ENCODE measurements around the gene ARHGAP26.
"Not testable (repeated sequence)": the region's sequence is repeated elsewhere in the genome, so short reads cannot be mapped to it uniquely, and the experiment has no call there.

Gene ARHGAP26

GRCh38 chr5:142982821-142983200 lies 212.6 kb downstream of the ARHGAP26 start:
- no peak for DNase-seq (ENCODE audit: low read depth)

- no peak for DNase-seq (ENCODE audit: low read depth)
Measured at GRCh38 chr5:142984011-142984410, 213.8 kb downstream of the ARHGAP26 start.

- DNase-seq (ENCODE audit: low read depth): no peak
Measured at GRCh38 chr5:142984525-142984924, 214.3 kb downstream of the ARHGAP26 start.

- DNase-seq (ENCODE audit: low read depth): not testable (repeated sequence)
Measured at GRCh38 chr5:142989270-142989669, 219.1 kb downstream of the ARHGAP26 start.

- not testable (repeated sequence) for DNase-seq (ENCODE audit: low read depth)
Measured at GRCh38 chr5:142990073-142990472, 219.9 kb downstream of the ARHGAP26 start.

- DNase-seq (ENCODE audit: low read depth): no peak
Measured at GRCh38 chr5:142994218-142994617, 224.0 kb downstream of the ARHGAP26 start.

GRCh38 chr5:142995621-142996020 lies 225.4 kb downstream of the ARHGAP26 start:
- DNase-seq (ENCODE audit: low read depth): not testable (repeated sequence)

- no peak for DNase-seq (ENCODE audit: low read depth)
Measured at GRCh38 chr5:142997591-142997990, 227.4 kb downstream of the ARHGAP26 start.

GRCh38 chr5:142998316-142999020 lies 228.3 kb downstream of the ARHGAP26 start:
- no peak for DNase-seq (ENCODE audit: low read depth)

- DNase-seq (ENCODE audit: low read depth): not testable (repeated sequence)
Measured at GRCh38 chr5:143000551-143000950, 230.4 kb downstream of the ARHGAP26 start.

- DNase-seq (ENCODE audit: low read depth): no peak
Measured at GRCh38 chr5:143001764-143002351, 231.7 kb downstream of the ARHGAP26 start.

- DNase-seq (ENCODE audit: low read depth): peak; percentile 91
Measured at GRCh38 chr5:143002459-143003327, 232.5 kb downstream of the ARHGAP26 start.

- no peak for DNase-seq (ENCODE audit: low read depth)
Measured at GRCh38 chr5:143003328-143003636, 233.1 kb downstream of the ARHGAP26 start.

GRCh38 chr5:143004361-143005145 lies 234.4 kb downstream of the ARHGAP26 start:
- DNase-seq (ENCODE audit: low read depth): no peak

- DNase-seq (ENCODE audit: low read depth): no peak
Measured at GRCh38 chr5:143006501-143006900, 236.3 kb downstream of the ARHGAP26 start.

- DNase-seq (ENCODE audit: low read depth): no peak
Measured at GRCh38 chr5:143008032-143008431, 237.9 kb downstream of the ARHGAP26 start.

- peak; percentile 80 for DNase-seq (ENCODE audit: low read depth)
Measured at GRCh38 chr5:143008809-143009521, 238.8 kb downstream of the ARHGAP26 start.

- DNase-seq (ENCODE audit: low read depth): no peak
Measured at GRCh38 chr5:143010351-143010750, 240.2 kb downstream of the ARHGAP26 start.

GRCh38 chr5:143011585-143011984 lies 241.4 kb downstream of the ARHGAP26 start:
- DNase-seq (ENCODE audit: low read depth): no peak

- no peak for DNase-seq (ENCODE audit: low read depth)
Measured at GRCh38 chr5:143013176-143013891, 243.2 kb downstream of the ARHGAP26 start.
